Mucosa of descending colon (tissue), 3 donors: ENCODE results near the gene KCNK3. TPM values are rescaled to one million over a fixed set of nuclear protein-coding genes. Genes with fewer than 3 reads are reported as not detected.
"Not testable (repeated sequence)": the region's sequence is repeated elsewhere in the genome, so short reads cannot be mapped to it uniquely, and the experiment has no call there.

Experiments
- ATAC-seq: fragments of 200-7000 bp; cut with Tn5 transposase; one replicate; pipeline ENCODE4 v1.9.1; 2020; ENCODE audit warnings: mild to moderate bottlenecking, moderate library complexity
- DNase-seq, 3 donors: peaks; one replicate each; pipeline ENCODE4 v3.0.0-alpha.2; 2020
- H3K36me3 ChIP-seq: fragments of 200-600 bp; one replicate; pipeline ENCODE4 v1.8.0; 2021; ENCODE audit warnings: low read depth, mild to moderate bottlenecking
- H3K4me1 ChIP-seq: fragments of 200-600 bp; one replicate; pipeline ENCODE4 v1.8.0; 2021; ENCODE audit warnings: low read depth, mild to moderate bottlenecking
- H3K4me3 ChIP-seq: fragments of 200-600 bp; one replicate; pipeline ENCODE4 v1.8.0; 2021; ENCODE audit warnings: mild to moderate bottlenecking
- H3K9me3 ChIP-seq: fragments of 200-600 bp; one replicate; pipeline ENCODE4 v1.8.0; 2021; ENCODE audit warnings: mild to moderate bottlenecking
- CTCF ChIP-seq: fragments of 200-600 bp; IDR thresholded peaks from one replicate; pipeline ENCODE4 v1.8.0; 2022; ENCODE audit warnings: antibody characterized with exemption, mild to moderate bottlenecking
- intact Hi-C, 2 donors: fragments of 100-400 bp; cut with DNase I in 1 of 2; cut with micrococcal nuclease in 1 of 2; formaldehyde crosslinking; loops; one replicate each; pipeline versions ENCODE4 v1.11.0 to v1.11.1; 2022; cut with DNase I, micrococcal nuclease
- total RNA-seq, 3 donors: library from RNA; stranded (reverse); fragmentation: NEBNext Ultra II Directional in 2 of 3; extraction: Animal tissue kit (Norgen Biotek cat#: 25700) in 2 of 3; gene quantifications; one replicate each; pipeline versions ENCODE4 v1.2.1 to v1.2.4, GENCODE V29; 2021 to 2023
- donor health status: DM: no; HTN: no; CAD: no; lungs with moderate emphysema.
- donor health status: DM: no; HTN: no; CAD: no.
- donor health status: DM: no; HTN: yes; CAD: no.

The KCNK3 gene
- total RNA-seq, 3 donors from 2014 or later, result 0.64 to 11.0 (median 0.92) TPM

DNA sequence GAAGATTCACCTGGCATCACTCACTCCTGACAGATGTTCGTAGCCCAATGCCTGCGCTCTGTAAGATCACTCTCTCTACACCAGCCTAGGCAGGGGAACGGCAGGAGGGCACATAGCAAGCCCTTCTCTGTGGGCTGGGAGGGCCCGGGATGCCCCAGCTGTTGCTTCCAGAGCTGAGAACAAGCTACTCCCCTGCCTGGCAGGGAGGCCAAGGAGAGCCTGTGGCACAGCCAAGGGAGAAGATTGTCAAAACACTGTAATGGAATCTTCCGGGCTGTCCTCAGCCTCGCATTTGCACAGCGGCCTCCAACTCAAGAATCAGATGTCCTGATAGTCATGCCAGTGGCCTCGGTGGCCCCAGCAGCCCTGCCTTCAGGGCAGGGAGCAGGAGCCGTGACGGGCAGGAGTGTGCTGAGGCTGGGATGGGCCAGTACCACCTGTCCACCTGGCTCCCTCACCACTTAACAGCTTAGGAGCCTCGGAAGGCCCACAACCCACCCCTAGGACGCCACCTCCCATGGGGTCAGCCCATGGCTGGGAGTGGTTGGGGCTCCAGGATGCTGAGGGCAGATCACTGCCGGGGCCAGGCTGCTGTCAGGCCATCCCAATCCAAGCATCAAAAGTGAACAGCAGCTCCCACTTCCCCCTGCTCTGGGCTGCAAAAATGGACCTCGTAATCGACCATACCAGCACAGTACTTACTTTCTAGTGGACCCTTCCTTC lies 49.7 kb downstream of the KCNK3 start:
- Histone ChIP-seq H3K9me3 (no peaks in the 10 kb centered on the region), H3K4me3 (no peak overlapping the region), H3K36me3 (no peaks in the 10 kb centered on the region), H3K4me1 (no peaks in the 10 kb centered on the region)
- no peak for DNase-seq
- intact Hi-C loops, result no loop called here
- TF ChIP-seq CTCF, result no peak
- no peak for ATAC-seq

GRCh38 chr2:26743852-26744251 lies 51.3 kb downstream of the KCNK3 start:
- Histone ChIP-seq H3K4me3 (no peak overlapping the region), H3K9me3 (no peaks in the 10 kb centered on the region), H3K4me1 (no peaks in the 10 kb centered on the region), H3K36me3 (no peaks in the 10 kb centered on the region)
- ATAC-seq (no peak), DNase-seq (no peak)
- intact Hi-C loops, result loop anchor here (2.0 kb wide), 1 partner anchor 137 kb away; no protein-coding TSS in a partner anchor
- TF ChIP-seq CTCF, result no peak

DNA sequence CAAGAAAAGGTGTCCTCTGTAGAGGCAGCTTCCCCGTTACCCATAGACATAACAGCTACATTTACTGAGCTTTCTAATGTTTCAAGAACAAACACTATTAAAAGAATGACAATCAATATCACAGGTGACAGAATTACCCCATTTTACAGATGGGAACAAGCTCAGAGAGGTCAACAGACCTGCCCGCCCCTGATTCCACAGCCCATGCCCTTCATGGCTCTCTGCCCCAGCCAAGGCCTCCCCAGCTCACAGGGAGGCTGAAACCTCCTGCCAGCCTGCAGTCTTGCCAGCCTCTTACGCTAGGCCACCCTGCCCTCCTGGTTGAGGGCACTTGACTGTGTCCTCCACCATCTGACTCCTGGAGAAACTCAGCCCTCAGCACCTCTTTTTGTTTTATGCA lies 52.4 kb downstream of the KCNK3 start:
- intact Hi-C loops, result loop anchor here (2.0 kb wide), 1 partner anchor 138 kb away; no protein-coding TSS in a partner anchor
- DNase-seq (no peak), ATAC-seq (no peak)
- no peaks in the 10 kb centered on the region for H3K4me1 ChIP-seq
- H3K4me3 ChIP-seq, result no peak overlapping the region
- H3K9me3 ChIP-seq, result no peaks in the 10 kb centered on the region
- H3K36me3 ChIP-seq, result no peaks in the 10 kb centered on the region
- no peak for TF ChIP-seq CTCF

DNA sequence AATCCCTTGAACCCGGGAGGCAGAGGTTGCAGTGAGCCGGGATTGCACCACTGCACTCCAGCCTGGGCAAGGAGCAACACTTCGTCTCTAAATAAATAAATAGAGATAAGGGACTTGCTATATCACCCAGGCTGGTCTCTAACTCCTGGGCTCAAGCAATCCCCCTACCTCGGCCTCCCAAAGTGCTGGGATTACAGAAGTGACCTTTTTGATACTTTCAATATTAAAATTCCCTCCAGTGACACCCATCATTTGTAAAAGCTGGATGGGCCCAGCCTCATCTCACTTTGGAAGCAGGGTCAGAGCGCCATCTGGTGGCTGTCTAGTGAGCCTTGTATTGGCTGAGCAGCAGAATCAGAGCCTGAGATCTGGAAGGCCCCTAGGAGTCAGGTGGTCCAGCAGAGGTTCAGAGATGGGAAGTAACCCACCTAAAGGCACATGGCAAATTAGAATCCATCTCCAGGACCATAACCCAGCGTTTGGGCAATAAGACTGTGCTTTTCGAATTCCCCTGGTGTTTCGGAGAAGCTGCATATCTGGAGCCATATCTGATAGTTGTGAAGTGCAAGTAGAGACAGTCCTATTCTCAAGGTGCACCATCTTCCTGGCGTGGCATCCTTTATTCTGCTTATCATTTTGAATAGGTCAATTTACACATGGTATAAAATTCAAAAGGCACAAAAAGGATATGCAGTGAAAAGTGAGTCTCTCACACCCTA lies 53.2 kb downstream of the KCNK3 start:
- no peaks in the 10 kb centered on the region for H3K4me1 ChIP-seq
- ATAC-seq (peak; percentile 85), DNase-seq (peak in 2 of 3 donors; percentile 86 to 91)
- no peaks in the 10 kb centered on the region for H3K36me3 ChIP-seq
- H3K9me3 ChIP-seq, result no peaks in the 10 kb centered on the region
- H3K4me3 ChIP-seq, result no peak overlapping the region
- TF ChIP-seq CTCF, result peak; percentile 86
- intact Hi-C loops, result loop anchor here (2.0 kb wide), 1 partner anchor 139 kb away; no protein-coding TSS in a partner anchor

DNA sequence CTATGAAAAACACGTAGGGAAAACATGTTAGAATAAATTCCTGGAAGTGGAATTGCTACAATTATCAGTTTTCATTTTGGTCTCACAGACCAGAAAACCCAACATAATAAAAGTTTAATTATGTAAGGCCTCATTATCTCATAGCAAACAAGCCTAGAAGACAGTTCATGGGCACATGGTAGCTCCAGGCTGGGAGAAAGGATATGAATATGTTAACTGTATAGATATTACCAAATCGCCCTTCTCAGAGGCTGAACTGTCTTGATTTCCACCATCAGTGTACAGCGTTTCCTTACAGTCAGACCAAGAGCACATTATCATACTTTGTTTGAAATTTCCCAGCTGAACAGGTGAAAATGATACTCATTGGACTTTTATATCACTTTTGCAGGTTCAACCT lies 54.4 kb downstream of the KCNK3 start:
- H3K4me1 ChIP-seq, result no peaks in the 10 kb centered on the region
- ATAC-seq (no peak), DNase-seq (no peak)
- intact Hi-C loops, result no loop called here
- TF ChIP-seq CTCF, result no peak
- H3K9me3 ChIP-seq, result no peaks in the 10 kb centered on the region
- no peak overlapping the region for H3K4me3 ChIP-seq
- no peaks in the 10 kb centered on the region for H3K36me3 ChIP-seq

GRCh38 chr2:26749787-26750420 lies 57.4 kb downstream of the KCNK3 start:
- intact Hi-C loops, ATAC-seq, DNase-seq, H3K9me3 ChIP-seq, H3K36me3 ChIP-seq, H3K4me3 ChIP-seq, H3K4me1 ChIP-seq: not testable (repeated sequence)

- ATAC-seq, H3K9me3 ChIP-seq, H3K4me1 ChIP-seq, DNase-seq, H3K4me3 ChIP-seq, intact Hi-C loops, H3K36me3 ChIP-seq: not testable (repeated sequence)
These were observed 57.9 kb downstream of the KCNK3 start for GRCh38 chr2:26750467-26750866.
